Measurements from ENCODE around the gene CHD3. TPM values are rescaled to one million over a fixed set of nuclear protein-coding genes. Genes with fewer than 3 reads are reported as not detected.

The CHD3 gene
- polyA plus RNA-seq, 1 of the 3 experiments (the other 2 are of a cell fraction) = 56.2 TPM

GRCh38 chr17:7848739-7849129 is 39.9 kb upstream of the CHD3 start (continued):
- TF ChIP-seq NRF1 (IDR thresholded peaks at IDR 0.05; ENCODE audit: low read depth, low read length) (no peak), EP300 (IDR thresholded peaks at IDR 0.05; ENCODE audit: borderline replicate concordance in 1 of 2, low read depth in 1 of 2, low read length in 1 of 2) (no peak), USF1 (IDR thresholded peaks at IDR 0.05; ENCODE audit: borderline replicate concordance, low read depth) (no peak), USF2 (IDR thresholded peaks at IDR 0.05; ENCODE audit: borderline replicate concordance, low read depth, low read length) (no peak), GABPA (IDR thresholded peaks at IDR 0.05; ENCODE audit: low read depth) (no peak), CTCF (IDR thresholded peaks at IDR 0.05) (no peak)

GRCh38 chr17:7849130-7849750 is 39.3 kb upstream of the CHD3 start:
- Histone ChIP-seq H4K20me1 (ENCODE audit: insufficient read depth) (peaks cover 44% of the 10 kb centered on the region), H3K27ac (ENCODE audit: low read depth in 2 of 2, low read length in 1 of 2) (no peak overlapping the region; a peak in 1 of 4 replicates), H2AFZ (ENCODE audit: low read depth) (no peak overlapping the region), H3K4me3 (ENCODE audit: low read depth in 2 of 2, low read length in 1 of 2) (no peak overlapping the region), H3K9me3 (no peaks in the 10 kb centered on the region), H3K27me3 (ENCODE audit: insufficient read depth) (no peaks in the 10 kb centered on the region), H3K79me2 (ENCODE audit: insufficient read depth) (peaks cover 23% of the 10 kb centered on the region), H3K9me2 (no peaks in the 10 kb centered on the region), H3K4me1 (ENCODE audit: control insufficient read depth in 1 of 2, insufficient read depth in 2 of 2, low read depth in 1 of 2, low read length in 1 of 2) (peaks cover 8 to 21% of the 10 kb centered on the region in 2 experiments; a peak in 2 of 4 replicates), H3K36me3 (replicated peaks in 1 of 2; ENCODE audit: control insufficient read depth in 1 of 2, insufficient read depth in 2 of 2, low read length in 1 of 2) (peaks cover 37 to 72% of the 10 kb centered on the region in 2 experiments), H3F3A (replicated peaks; ENCODE audit: insufficient read depth) (peaks cover 23% of the 10 kb centered on the region), H3K4me2 (no peak overlapping the region), H3K9ac (no peak overlapping the region)
- POLR2A ChIA-PET = interaction anchor here (2.4 kb wide), 1 partner anchor 11 kb away, joined by 7 read pairs; no protein-coding TSS in a partner anchor
- TF ChIP-seq GABPA (IDR thresholded peaks at IDR 0.05; ENCODE audit: low read depth) (no peak), RFX5 (IDR thresholded peaks at IDR 0.05; ENCODE audit: low read length) (no peak), POLR2AphosphoS5 (IDR thresholded peaks at IDR 0.05; ENCODE audit: low read depth, low read length) (no peak), MAX (IDR thresholded peaks at IDR 0.05; ENCODE audit: low read depth) (no peak), MXI1 (IDR thresholded peaks at IDR 0.05; ENCODE audit: low read depth, low read length) (no peak), RXRA (IDR thresholded peaks at IDR 0.05; ENCODE audit: borderline replicate concordance, low read depth) (no peak), MEF2A (IDR thresholded peaks at IDR 0.05; ENCODE audit: borderline replicate concordance, low read depth) (no peak), EZH2phosphoT487 (IDR thresholded peaks at IDR 0.05; ENCODE audit: borderline replicate concordance, low read depth) (no peak), ZBTB33 (IDR thresholded peaks at IDR 0.05; ENCODE audit: borderline replicate concordance, low read depth) (no peak), SMC3 (IDR thresholded peaks at IDR 0.05; ENCODE audit: low read depth, low read length) (no peak), JUND (IDR thresholded peaks at IDR 0.05) (no peak), YY1 (IDR thresholded peaks at IDR 0.05; ENCODE audit: low read depth) (no peak)
- CTCF ChIA-PET = interaction anchor here (1.3 to 5.7 kb wide), 4 partner anchors 15 to 208 kb away, joined by 4 to 58 read pairs (median 33); partner anchors contain the start of gene KDM6B
- no peak for DNase-seq
- WGBS (ENCODE audit: low lambda C conversion rate) = 96% methylated on average over 27 of the region's 35 CpGs

Data from SK-N-SH (cell line).